SK-N-MC (cell line): ENCODE results near the gene SCYL3.
"Not testable (repeated sequence)": the region's sequence is repeated elsewhere in the genome, so short reads cannot be mapped to it uniquely, and the experiment has no call there.

Experiments
- DNase-seq: peaks from one replicate; pipeline ENCODE4 v3.0.0-alpha.2; 2011; ENCODE audit warnings: low read depth, low spot score
- H3K27ac ChIP-seq: fragments of 200-600 bp; sonication (generic); 2 replicates; pipeline ENCODE4 v1.5.1; 2016; ENCODE audit warnings: mixed run types
- H3K36me3 ChIP-seq: fragments of 200-600 bp; sonication (generic); 2 replicates; pipeline ENCODE4 v1.6.1; 2017; ENCODE audit warnings: antibody characterized with exemption, low read length, mixed read lengths; ENCODE audit not compliant: insufficient read depth
- H3K4me3 ChIP-seq: fragments of 200-600 bp; sonication (generic); 2 replicates; pipeline ENCODE4 v1.5.1; 2016
- H3K9ac ChIP-seq: fragments of 200-600 bp; sonication (generic); 2 replicates; pipeline ENCODE4 v1.8.0; 2017; ENCODE audit warnings: mixed run types, mixed read lengths; ENCODE audit not compliant: insufficient read length
- H3K9me3 ChIP-seq: fragments of 200-600 bp; sonication (generic); 2 replicates; pipeline ENCODE4 v1.6.1; 2017; ENCODE audit warnings: low read depth, mild to moderate bottlenecking, antibody characterized with exemption, low read length, moderate library complexity, mixed read lengths
- EZH2 ChIP-seq: fragments of 200-600 bp; sonication (generic); IDR thresholded peaks from one replicate; pipeline ENCODE4 v1.6.1; 2017; ENCODE audit warnings: antibody characterized with exemption
- FOXP2 ChIP-seq: optimal IDR thresholded peaks from 2 replicates; pipeline ENCODE3; 2011; ENCODE audit warnings: mild to moderate bottlenecking, moderate library complexity; ENCODE audit not compliant: insufficient read depth; ENCODE audit errors: extremely low read length, control extremely low read depth
- POLR2AphosphoS5 ChIP-seq: IDR thresholded peaks from 2 replicates; pipeline ENCODE4 v1.6.1; 2012; ENCODE audit warnings: mild to moderate bottlenecking, low read depth, low read length, borderline replicate concordance

The SCYL3 gene

GRCh38 chr1:169829671-169830070 lies 64.0 kb downstream of the SCYL3 start:
- Histone ChIP-seq H3K36me3 (peaks cover 56% of the 10 kb centered on the region), H3K4me3 (no peak overlapping the region), H3K9me3 (no peaks in the 10 kb centered on the region), H3K27ac (no peak overlapping the region), H3K9ac (no peak overlapping the region)
- DNase-seq = no peak
- TF ChIP-seq EZH2 (no peak), POLR2AphosphoS5 (no peak), FOXP2 (no peak)

GRCh38 chr1:169824153-169824552 lies 69.5 kb downstream of the SCYL3 start:
- no peak overlapping the region for H3K27ac ChIP-seq
- peaks cover 44% of the 10 kb centered on the region for H3K36me3 ChIP-seq
- TF ChIP-seq EZH2 (no peak), FOXP2 (no peak), POLR2AphosphoS5 (no peak)
- DNase-seq = no peak
- H3K4me3 ChIP-seq = no peak overlapping the region
- no peak overlapping the region for H3K9ac ChIP-seq
- H3K9me3 ChIP-seq = no peaks in the 10 kb centered on the region

DNA sequence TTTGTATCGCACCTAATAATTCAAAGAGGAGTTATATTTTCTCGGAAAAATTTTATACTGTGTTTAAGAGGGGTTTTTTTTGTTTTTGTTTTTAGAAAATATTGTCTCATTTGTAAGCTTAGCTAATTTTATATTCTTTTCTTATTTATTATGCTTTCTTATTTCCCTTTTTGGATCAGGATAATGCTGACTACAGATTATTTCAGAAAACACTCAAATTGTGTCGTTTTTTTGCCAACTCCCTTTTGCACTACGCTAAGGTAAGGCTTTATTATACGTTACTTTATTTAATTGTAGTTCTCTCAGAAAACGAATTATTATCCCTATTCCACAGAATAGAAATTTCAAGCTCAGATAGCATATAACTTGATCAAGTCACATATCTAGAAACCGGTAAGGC lies 72.2 kb downstream of the SCYL3 start:
- no peaks in the 10 kb centered on the region for H3K9me3 ChIP-seq
- no peak overlapping the region for H3K27ac ChIP-seq
- no peak overlapping the region for H3K9ac ChIP-seq
- no peak for DNase-seq
- H3K36me3 ChIP-seq = peaks cover 31% of the 10 kb centered on the region
- no peak overlapping the region for H3K4me3 ChIP-seq
- TF ChIP-seq FOXP2 (no peak), EZH2 (no peak), POLR2AphosphoS5 (no peak)

GRCh38 chr1:169816617-169817016 lies 77.1 kb downstream of the SCYL3 start:
- no peak overlapping the region for H3K4me3 ChIP-seq
- H3K27ac ChIP-seq = no peak overlapping the region
- H3K36me3 ChIP-seq = peaks cover 39% of the 10 kb centered on the region
- no peaks in the 10 kb centered on the region for H3K9me3 ChIP-seq
- H3K9ac ChIP-seq = no peak overlapping the region
- no peak for DNase-seq
- TF ChIP-seq FOXP2 (no peak), EZH2 (no peak), POLR2AphosphoS5 (no peak)

- no peak for TF ChIP-seq EZH2
- no peak for TF ChIP-seq POLR2AphosphoS5
- TF ChIP-seq FOXP2 = no peak
- Histone ChIP-seq H3K9me3 (no peaks in the 10 kb centered on the region), H3K27ac (no peak overlapping the region), H3K9ac (no peak overlapping the region), H3K36me3 (peaks cover 37% of the 10 kb centered on the region), H3K4me3 (no peak overlapping the region)
- DNase-seq = no peak
Observed at GRCh38 chr1:169814265-169814664, 79.4 kb downstream of the SCYL3 start.

GRCh38 chr1:169812131-169812530 lies 81.6 kb downstream of the SCYL3 start:
- no peak overlapping the region for H3K4me3 ChIP-seq
- H3K9ac ChIP-seq = no peak overlapping the region
- TF ChIP-seq EZH2 = no peak
- no peak for TF ChIP-seq POLR2AphosphoS5
- no peak for TF ChIP-seq FOXP2
- no peaks in the 10 kb centered on the region for H3K9me3 ChIP-seq
- DNase-seq = no peak
- H3K36me3 ChIP-seq = peaks cover 39% of the 10 kb centered on the region
- no peak overlapping the region for H3K27ac ChIP-seq

DNA sequence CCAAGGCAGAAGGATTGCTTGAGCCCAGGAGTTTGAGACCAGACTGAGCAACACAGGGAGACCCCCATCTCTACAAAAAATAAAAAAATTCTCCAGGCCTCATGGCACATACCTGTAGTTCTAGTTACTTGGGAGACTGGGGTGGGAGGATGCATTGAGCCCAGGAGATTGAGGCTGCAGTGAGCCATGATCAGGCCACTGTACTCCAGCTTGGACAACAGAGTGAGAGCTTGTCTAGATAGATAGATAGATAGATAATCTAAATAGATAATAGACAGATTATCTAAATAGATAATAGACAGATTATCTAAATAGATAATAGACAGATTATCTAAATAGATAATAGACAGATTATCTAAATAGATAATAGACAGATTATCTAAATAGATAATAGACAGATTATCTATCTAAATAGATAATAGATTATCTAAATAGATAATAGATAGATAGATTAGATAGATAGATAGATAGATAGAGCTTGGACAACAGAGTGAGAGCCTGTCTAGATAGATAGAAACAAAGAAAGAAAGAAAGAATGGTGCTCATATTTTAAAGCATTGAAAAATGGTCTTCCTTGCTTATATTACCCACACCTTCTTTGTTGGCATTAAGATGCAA lies 82.2 kb downstream of the SCYL3 start:
- not testable (repeated sequence) for H3K9ac ChIP-seq, H3K27ac ChIP-seq, DNase-seq, H3K9me3 ChIP-seq, H3K4me3 ChIP-seq
- peaks cover 45% of the 10 kb centered on the region for H3K36me3 ChIP-seq

- H3K9me3 ChIP-seq = no peaks in the 10 kb centered on the region
- peaks cover 51% of the 10 kb centered on the region for H3K36me3 ChIP-seq
- no peak overlapping the region for H3K4me3 ChIP-seq
- peak; percentile 6 for DNase-seq
- no peak overlapping the region for H3K27ac ChIP-seq
- H3K9ac ChIP-seq = no peak overlapping the region
- TF ChIP-seq POLR2AphosphoS5 = no peak
- no peak for TF ChIP-seq EZH2
- TF ChIP-seq FOXP2 = no peak
Observed at GRCh38 chr1:169809370-169810095, 84.2 kb downstream of the SCYL3 start.

DNA sequence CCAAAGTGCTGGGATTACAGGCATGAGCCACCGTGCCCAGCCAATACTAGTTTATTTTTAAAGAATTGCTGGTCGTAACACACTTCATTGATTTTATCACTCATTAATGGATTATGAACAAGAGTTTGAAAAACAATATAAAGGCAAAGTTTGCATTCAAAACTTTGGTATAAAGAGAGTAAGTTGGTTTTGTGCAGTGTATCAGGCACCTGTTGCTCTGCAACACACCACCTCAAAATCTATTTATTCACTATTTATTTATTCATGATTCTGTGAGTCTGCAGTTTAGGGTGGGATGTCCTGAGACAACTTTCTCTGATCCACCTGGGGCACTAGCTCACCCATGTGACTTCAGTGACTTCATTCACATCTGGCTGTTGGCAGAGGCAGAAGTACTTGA lies 88.8 kb downstream of the SCYL3 start:
- no peak overlapping the region for H3K27ac ChIP-seq
- H3K36me3 ChIP-seq = peaks cover 57% of the 10 kb centered on the region
- TF ChIP-seq POLR2AphosphoS5 (no peak), FOXP2 (no peak), EZH2 (no peak)

More for the DNA sequence above, 88.8 kb downstream of the SCYL3 start:
- Histone ChIP-seq H3K4me3 (no peak overlapping the region), H3K9me3 (no peaks in the 10 kb centered on the region), H3K9ac (no peak overlapping the region)
- DNase-seq = no peak
